NCI-H1436 treated with DMSO at 0.1 percent for 48 hours (cell line): ENCODE measurements around the gene ST3GAL5.
"Not testable (repeated sequence)": the region's sequence is repeated elsewhere in the genome, so short reads cannot be mapped to it uniquely, and the experiment has no call there.

Experiments used
- DNase-seq: peaks from one replicate; lab custom pipeline; 2025; lab: John Stamatoyannopoulos, UW

Gene ST3GAL5

DNA sequence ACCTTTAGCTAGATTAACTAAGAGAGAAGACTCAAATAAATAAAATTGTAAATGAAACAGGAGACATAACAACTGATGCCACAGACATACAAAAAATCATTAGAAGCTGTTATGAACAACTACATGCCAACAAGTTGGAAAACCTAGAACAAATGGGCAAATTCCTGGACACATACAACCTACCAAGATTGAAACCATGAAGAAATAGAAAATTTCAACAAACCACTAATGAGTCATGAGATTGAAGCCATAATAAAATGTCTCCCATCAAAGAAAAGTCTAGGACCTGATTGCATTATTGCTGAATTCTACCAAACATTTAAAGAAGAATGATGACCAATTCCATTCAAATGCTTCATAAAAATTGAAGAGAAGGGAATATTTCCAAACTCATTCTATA is 54.3 kb downstream of the ST3GAL5 start:
- DNase-seq, result no peak

DNA sequence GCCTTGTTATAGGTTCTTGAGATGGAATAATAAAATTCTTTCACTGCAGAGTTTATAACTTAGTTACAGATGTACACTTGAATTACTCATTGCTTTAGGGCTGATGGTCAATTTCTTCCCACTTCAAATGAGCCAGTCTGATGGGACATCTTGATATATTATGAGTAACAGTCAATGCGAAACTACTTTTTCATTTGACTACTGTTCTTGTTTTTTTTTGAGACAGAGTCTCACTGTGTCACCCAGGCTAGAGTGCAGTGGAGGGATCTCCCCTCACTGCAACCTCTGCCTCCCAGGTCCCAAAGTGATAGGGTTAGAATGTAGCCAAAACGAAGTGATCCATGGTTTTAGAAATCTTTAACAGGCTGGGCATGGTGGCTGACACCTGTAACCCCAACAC is 57.1 kb downstream of the ST3GAL5 start:
- no peak for DNase-seq

DNA sequence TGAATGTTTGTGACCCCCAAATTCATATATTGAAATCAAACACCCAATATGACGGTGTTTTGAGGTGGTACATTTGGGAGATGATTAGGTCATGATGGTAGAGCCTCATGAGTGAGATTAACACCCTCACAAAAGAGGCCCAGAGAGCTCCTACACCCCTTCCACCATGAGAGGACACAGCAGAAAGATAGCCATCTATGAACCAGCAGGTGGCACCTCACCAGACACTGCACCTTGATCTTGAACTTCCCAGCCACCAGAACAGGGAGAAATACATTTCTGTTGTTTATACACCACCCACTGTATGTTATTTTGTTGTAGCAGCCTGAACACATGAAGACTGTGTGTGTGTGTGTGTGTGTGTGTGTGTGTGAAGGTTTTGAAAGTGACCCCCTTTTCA is 58.1 kb downstream of the ST3GAL5 start:
- DNase-seq, result no peak

DNA sequence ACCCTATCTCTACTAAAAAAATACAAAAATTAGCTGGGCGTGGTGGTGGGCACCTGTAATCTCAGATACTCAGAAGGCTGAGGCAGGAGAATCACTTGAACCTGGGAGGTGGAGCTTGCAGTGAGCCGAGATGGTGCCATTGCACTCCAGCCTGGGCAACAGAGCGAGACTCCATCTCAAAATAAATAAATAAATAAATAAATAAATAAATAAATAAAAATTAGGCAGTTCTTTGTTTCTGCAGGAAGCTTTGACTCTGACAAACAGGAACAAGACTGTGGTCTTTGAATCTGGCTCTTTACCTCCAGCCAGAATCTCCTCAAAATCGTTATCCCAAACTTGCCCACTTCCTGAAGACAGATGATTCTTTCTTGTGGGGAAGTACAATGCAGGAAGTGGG is 59.4 kb downstream of the ST3GAL5 start:
- not testable (repeated sequence) for DNase-seq

DNA sequence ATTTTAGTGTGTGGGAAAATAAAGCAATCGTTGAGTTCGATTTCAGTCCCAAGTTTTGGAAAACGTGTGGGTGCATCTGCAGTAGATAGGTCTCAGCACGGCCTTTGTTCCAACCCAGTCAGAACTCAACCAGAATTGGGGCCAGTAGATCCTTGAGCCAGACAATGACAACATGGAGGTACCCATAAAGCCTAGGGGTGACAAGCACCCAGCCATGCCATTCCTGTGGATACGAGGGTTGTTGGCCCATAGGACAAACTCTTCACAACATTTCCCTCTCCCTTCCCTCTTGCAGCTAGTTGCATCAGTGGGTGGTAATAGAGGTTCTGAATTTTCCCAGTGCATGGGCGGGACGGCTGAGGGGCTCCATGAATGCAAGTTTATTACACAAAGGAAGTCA is 60.1 kb downstream of the ST3GAL5 start:
- DNase-seq, result no peak

DNA sequence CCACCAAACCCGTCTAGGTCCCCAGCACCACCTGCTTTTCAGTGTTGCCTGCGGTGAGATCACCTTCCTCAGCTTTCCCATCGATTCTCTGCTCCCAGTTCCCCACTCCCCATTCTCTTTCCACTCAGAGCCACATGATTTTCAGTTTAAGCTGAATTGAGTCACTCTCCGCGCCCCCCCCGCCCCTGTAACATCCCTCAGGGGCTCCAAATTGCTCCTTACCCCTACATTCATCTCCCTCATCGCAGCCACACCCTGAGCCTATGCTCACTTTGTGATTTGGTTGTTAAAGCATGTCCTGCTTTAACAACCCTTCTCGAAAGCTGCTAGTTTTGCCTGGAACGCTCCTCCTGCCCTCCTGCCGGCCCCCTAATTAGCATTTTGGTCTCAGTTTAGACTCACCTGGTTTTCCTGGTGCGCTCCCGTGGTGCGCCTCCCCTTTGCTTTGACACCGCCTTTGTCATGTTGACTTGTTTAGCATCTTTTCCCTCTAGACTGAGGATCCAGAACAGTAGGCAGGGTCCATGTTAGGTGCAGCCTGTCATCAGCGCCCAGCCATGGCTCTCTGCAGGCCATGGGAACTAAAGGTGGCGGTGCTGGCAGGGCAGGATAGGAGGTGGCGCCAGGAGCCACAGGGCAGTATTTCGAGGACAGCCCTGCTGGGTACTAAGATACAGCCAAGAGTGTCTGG is 60.8 kb downstream of the ST3GAL5 start:
- no peak for DNase-seq

DNA sequence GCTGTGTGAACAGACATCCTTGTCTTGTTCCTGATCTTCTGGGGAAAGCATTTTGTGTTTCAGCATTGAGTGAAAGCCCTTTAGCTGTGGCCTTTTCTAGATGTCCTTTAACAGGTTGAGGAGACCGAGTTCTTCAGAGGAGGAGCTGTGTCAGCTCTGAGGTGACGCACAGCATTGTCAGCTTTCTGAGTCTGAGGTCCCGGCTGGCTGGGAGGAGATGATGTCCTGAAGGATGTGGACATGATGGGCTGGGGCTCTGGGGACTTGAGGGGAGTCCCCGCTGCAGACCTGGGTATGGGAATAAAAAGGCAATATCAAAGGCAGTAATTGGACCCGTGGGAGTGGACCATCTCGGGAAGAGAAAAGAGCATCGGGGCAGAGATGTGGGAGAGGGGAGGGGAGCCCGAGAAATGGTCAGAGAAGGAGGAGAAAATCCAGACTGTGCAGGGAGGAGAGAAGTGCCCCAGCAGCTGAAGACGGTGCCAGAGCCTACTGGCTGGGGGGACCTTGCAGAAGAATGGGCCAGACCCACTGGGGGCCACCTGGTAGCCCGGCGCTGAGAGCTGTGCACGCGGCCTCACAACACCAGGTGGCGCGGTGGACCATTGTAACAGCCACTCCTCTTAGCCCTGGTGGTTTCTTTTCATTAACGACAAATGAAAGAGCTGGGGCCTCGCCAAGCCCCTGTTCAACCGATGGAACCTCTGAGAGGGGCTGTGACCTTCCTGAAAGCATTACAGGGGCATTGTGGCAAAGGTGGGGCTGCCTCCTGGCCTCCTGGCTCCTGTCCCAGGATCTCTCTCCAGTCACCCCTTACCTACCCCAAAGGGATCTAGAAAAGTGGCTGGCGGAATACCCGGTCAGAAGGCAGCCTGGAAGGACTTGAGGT is 61.6 kb downstream of the ST3GAL5 start:
- no peak for DNase-seq

DNA sequence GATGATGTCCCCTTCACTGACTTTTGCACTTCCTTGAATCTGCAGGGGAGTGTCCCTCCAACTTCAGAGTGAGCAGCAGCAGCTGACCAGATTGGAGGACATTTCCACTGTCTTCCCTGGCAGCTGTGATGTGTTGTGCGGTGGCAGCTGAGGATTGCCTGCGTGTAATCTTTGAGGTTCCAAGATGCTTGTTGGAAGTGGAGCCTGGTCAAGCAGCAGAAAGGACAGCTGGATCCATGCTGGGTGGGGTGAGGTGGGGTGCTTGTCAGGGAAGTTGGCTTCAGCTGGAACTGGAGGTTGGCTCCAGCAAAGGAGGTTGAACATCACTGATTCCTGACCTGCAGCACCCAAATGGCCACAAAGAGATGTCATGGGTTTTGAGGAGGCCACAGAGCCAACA is 64.8 kb downstream of the ST3GAL5 start:
- no peak for DNase-seq

DNA sequence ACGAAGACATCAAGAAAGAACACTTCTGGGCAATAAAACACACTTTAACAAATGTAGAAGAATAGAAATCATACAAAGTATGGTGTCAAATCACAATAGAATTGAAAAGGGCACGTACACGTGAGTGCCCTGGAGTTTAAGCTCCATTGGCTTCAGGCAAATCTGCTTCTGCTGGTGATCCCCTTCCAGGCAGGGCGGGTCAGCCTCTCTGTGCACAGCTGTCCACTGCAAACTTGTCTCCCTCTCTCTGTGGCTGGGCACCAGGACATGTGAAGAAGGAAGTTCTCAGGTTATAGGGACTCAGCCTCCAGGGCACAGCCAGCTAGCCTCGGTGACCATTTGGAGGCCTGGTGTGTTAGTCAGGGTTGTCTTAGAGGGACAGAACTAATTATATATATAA is 66.0 kb downstream of the ST3GAL5 start:
- DNase-seq, result no peak

DNA sequence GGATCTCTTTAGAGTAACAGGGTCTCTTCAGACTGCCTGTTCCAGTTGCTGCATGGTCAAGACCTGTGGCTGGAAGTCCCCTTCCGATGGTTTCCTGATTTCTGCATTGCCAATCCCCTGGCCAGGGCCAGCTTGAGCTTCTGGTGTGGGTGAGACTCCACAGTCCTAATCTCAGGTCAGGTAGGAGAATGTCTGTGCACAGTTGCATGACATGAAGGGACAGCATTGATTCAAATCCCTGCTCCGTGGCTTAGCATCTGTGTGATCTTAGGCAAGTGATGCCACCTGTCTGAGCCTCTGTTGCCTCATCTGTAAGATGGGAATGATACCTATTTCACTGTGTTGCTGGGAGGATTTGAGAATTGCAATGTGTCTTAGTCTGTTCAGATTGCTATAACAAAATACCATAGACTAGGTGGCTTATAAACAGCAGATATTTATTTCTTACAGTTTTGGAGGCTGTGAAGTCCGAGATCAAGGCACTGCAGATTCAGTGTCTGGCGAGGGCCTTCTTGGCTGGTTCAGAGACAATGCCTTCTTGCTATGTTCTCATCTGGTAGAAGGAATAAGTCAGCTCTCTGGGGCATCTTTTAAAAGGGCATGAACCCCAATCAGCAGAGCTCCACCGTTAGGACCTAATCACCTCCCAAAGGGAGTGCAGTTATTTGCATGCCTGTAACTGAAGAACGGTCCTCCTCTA is 68.8 kb downstream of the ST3GAL5 start:
- no peak for DNase-seq

DNA sequence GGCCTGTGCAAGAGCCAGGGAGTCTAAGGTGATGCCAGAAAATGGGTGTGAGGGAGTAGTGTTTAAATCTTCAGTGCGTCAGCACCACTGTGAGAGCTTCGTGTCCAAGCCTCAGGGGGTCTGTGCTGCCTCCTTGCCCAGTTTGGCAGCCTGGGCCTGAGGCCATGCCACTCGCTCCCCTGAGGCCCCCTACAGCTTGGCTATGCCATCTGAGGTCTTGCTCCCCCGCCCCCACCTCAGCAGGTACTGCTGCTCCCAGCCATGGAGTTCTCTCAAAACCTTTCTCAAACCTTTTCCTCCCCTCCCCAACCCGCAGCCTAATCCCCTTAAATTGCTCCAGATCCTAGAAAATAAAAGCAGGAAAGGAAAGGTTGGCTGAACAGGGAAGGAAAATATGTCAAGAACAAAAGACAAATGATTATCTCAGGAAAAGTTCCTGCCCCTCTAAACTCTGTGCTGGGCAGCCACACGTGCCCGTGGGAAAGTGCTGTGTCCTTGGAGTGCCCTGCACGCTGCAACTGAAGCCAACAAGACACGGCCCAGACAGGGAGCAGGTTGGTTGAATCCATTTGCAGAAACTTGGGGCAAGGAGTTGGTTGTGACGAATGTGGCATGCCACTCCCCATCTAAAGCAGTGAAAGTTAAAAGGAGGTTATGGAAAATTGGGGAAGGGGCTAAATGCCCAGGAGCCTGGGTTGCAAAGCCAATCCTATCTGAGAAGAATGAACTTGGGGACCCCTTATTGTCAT is 73.8 kb downstream of the ST3GAL5 start:
- DNase-seq, result no peak

DNA sequence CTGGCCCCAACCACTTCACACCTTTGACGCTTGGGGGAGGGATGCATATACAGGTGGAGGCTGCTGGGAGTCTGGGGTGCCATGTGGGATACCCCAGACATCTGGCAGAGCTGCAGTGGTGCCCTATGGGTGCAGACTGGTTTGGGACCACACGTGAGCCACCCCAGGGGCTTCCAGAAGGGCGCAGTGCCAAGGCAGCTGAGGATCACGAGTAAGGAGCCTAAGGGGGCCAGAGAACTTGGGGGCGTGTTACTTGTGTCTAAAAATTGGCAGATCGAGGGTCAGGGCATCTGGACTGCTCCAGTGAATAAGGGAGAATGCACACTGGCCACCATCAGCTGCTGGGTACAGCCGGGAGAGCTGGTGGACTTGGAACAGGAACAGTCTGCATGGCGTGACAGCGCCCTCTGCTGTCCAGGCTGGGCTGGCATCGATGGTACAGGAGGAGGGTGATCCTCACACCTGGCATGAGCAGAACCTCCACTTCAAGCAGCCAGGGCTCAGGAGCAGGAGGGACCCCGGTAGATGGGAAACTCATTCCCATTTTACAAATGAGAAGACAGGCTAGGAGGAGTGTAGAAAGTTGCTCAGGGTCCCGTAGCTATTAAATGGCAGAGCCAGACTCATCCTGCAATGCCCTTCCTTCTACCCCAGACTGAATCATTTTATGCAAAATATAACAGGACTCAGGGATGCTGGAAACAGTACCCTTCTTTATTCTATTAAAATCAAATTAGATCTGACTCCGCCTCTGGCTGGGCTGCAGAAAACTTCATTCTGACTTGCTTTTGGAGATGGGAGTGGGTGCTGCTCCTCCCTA is 74.6 kb downstream of the ST3GAL5 start:
- no peak for DNase-seq

DNA sequence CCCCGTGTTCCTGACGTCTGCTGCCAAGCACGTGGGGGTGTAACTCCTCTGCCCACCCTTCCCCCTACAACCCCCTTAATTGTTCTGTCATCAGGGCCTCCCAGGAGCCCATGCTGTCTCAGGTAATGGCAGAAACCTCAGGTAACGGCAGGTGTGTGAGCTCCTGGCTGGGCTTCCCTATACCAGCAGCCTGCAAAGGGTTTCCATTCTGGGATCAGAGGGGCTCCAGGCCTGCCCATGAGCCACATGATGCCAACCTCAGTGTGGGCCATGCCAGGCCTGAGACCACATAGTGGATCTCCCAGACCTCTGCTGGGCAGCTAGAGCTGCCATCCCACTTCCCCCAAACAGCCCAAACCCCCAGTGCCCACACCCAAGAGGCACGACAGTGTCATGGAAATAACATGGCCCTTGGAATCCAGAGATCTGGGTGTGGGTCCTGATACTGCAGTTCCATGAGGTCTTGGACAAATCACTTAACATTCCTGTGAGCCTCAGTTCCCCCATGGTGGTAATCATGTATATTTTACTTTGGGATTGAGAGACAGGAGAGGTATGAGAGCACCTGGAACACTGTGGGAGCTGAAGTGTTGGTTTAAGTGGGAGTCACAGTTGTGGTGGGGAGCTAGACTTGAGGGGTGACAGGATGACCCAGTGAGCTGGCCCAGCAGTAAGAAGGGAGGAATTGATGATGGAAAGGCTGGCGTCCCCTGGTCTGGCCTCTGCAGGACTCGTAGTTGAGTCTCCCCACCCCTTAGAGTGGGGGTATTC is 75.4 kb downstream of the ST3GAL5 start:
- no peak for DNase-seq

DNA sequence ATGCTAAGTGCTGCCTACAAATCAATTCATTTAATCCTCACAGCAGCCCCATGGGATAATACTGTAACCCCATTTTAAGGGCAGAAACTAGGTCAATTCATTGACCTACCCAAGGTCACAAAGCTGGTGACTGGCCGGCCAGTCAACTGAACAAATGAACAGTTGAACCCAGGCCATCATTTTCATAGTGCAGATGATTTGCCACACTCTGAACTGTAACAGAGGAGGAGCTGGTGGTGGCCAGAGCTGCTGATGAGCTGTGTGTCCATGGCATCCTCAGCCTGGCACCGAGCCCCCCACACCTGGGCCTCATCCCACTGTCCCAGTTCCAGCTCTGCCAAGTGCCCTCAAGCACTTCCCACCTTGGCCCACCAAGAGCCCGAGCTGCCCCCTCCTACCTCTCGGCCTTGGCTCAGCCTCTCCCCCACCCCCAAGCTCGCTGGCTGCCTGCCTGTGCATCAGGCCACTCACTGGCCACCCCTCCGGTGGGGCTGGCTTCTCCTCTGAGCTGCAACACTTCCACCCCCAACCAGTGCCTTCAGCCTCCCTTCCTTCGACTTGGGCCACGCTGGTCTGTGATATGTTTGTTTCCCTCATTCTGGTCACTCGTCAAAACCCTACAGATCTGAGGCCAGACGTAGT is 76.6 kb downstream of the ST3GAL5 start:
- no peak for DNase-seq

DNA sequence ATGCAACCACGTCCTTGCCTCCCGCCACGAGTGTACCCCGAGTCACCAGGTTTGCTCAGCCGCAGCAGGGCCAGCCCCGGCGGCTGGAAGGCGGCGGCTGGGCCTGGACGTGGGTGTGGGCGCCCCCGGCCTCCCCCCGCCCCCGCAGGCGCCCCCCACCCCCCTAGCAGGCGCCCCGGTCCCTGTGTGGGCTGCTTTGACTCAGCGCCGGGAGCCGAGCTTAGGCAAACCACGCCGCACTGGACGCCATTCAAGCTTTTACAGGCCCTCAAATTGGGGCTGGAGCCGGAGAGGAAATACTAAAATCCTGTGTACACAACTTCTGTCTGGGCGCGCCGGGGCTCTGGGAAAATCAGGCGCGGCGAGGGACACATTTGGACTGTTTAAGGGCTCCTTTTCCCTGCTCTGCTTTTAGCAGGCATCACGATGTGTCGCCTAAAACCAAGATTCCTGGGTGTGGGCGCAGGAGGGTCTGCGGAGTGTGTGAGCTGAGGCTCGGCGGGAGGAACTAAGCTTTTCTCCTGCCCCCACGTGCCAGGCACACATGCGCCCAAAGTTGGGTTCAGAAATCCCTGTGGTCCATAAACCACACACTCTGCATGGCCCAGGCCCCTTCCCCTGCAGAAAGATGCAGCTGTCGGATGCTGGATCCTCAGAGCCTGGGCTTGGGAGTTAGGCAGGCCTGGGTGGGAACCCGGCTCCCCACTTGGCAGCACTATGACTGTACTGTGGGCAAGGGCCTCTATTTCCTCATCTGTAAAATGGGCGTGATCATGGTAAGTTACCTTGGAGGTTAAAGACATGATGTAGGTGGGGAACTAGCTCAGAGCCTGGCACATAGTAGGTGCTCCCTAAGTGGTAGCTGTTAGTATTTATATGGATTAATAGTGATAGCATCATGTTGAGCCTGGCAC is 77.4 kb downstream of the ST3GAL5 start:
- DNase-seq, result no peak

DNA sequence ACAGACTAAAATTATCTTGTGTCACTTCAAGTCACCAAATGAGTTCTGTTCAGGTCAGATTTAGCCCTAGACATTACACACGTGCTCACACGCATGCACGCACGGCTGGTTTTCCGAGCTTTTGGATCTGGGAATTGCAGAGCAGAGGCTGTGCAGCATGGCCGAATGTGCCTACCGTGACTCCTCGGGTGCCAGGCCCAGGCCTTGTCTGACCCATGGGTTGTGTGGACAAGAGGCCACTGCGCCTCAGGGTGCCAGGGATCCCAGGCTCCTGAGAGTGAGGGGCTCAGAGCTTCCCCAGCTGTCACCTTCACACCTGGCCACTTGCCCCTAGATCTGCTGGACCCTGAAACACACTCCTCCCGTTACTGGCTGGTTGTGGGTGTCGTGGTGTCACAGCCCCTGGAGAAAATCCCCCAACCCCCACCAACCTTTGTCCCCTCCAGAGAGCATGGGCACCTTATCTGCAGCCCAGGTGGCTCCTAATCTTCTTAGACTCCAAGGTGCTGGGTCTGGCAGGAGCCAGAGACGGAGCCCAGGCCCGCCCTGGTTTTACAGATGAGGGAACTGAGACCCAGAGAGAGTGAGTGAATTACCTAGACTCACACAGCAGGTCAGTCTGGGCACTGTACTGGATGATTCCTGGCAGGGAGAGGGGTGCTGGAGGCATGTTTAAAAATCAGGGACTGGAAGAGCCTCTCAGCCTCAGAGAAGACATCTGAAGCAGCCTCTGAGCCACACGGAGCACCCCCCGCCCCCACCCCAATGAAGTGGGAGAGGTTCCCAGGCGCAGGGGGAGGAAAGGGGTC is 78.2 kb downstream of the ST3GAL5 start:
- no peak for DNase-seq

DNA sequence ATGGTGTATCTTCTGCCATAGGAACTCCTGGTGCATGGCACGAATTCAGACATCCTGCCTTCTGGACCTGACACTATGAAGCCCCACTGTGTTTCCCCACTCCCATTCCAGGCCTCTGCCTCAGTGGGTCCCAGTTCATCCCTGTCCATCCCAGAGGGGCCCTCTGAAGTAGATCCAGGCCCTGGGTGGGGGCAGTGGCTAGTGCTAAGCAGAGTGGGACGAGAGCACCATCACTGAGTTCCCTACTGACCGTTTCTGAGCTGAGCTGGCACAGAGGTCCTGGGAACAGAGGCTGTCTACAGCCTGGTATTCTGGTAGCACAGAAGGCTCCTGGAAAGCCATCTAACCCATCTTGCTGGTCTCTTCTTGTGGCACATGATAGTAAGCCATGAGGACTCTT is 81.0 kb downstream of the ST3GAL5 start:
- no peak for DNase-seq
